GM23248 (cell line): Measurements from ENCODE around the gene INTS3. TPM values are rescaled to one million over a fixed set of nuclear protein-coding genes. Genes with fewer than 3 reads are reported as not detected.
A peak's percentile ranks its signal among the peaks of the same experiment; 100 is the strongest.

Source experiments
- DNase-seq: peaks from one replicate; pipeline ENCODE4 v3.0.0-alpha.2; 2015
- H2AFZ ChIP-seq: fragments of 200-600 bp; sonication (generic); 2 replicates; pipeline ENCODE4 v1.6.1; 2016; ENCODE audit warnings: antibody characterized with exemption
- H3F3A ChIP-seq: fragments of 200-600 bp; sonication (generic); 2 replicates; pipeline ENCODE4 v1.6.1; 2016; ENCODE audit warnings: mild to moderate bottlenecking, antibody characterized with exemption, mixed run types; ENCODE audit not compliant: insufficient read depth
- H3K27ac ChIP-seq: fragments of 200-600 bp; sonication (generic); 2 replicates; pipeline ENCODE4 v1.5.1; 2016; ENCODE audit warnings: mild to moderate bottlenecking
- H3K27me3 ChIP-seq: fragments of 200-600 bp; sonication (generic); replicated peaks from 2 replicates; pipeline ENCODE4 v1.6.1; 2016; ENCODE audit warnings: mild to moderate bottlenecking; ENCODE audit not compliant: insufficient read depth
- H3K36me3 ChIP-seq: fragments of 200-600 bp; sonication (generic); 2 replicates; pipeline ENCODE4 v1.6.1; 2016; ENCODE audit warnings: low read depth, mild to moderate bottlenecking
- H3K4me1 ChIP-seq: fragments of 200-600 bp; sonication (generic); 2 replicates; pipeline ENCODE4 v1.6.1; 2016; ENCODE audit warnings: mild to moderate bottlenecking; ENCODE audit not compliant: insufficient read depth
- H3K4me2 ChIP-seq: fragments of 200-600 bp; sonication (generic); one replicate; pipeline ENCODE4 v1.6.1; 2016; ENCODE audit warnings: mild to moderate bottlenecking; ENCODE audit not compliant: unreplicated experiment
- H3K4me3 ChIP-seq: fragments of 200-600 bp; sonication (generic); 2 replicates; pipeline ENCODE4 v1.5.1; 2016; ENCODE audit warnings: mild to moderate bottlenecking
- H3K79me2 ChIP-seq: fragments of 200-600 bp; sonication (generic); 2 replicates; pipeline ENCODE4 v1.6.1; 2016; ENCODE audit warnings: mild to moderate bottlenecking; ENCODE audit not compliant: insufficient read depth
- H3K9ac ChIP-seq: fragments of 200-600 bp; sonication (generic); 2 replicates; pipeline ENCODE4 v1.6.1; 2016; ENCODE audit warnings: mild to moderate bottlenecking
- H3K9me2 ChIP-seq: fragments of 200-600 bp; sonication (generic); 2 replicates; pipeline ENCODE4 v1.6.1; 2016; ENCODE audit warnings: mixed run types, mild to moderate bottlenecking, moderate library complexity; ENCODE audit not compliant: insufficient read depth
- H3K9me3 ChIP-seq: fragments of 200-600 bp; sonication (generic); one replicate; pipeline ENCODE4 v1.6.1; 2017; ENCODE audit warnings: low read depth
- H4K20me1 ChIP-seq: fragments of 200-600 bp; sonication (generic); 2 replicates; pipeline ENCODE4 v1.6.0; 2016; ENCODE audit not compliant: insufficient read depth
- EZH2 ChIP-seq: fragments of 200-600 bp; sonication (generic); IDR thresholded peaks from 2 replicates; pipeline ENCODE4 v1.6.1; 2018; ENCODE audit warnings: antibody characterized with exemption, mild to moderate bottlenecking; ENCODE audit not compliant: insufficient read depth, poor library complexity, severe bottlenecking
- EZH2phosphoT487 ChIP-seq: fragments of 200-600 bp; sonication (generic); IDR thresholded peaks from 2 replicates; pipeline ENCODE4 v1.6.1; 2018; ENCODE audit warnings: antibody characterized with exemption, moderate library complexity, mild to moderate bottlenecking, low read depth; ENCODE audit not compliant: insufficient read depth
- WGBS, 2 experiments: methylation state at CpG; one replicate each; pipeline ENCODE4 v1.1.6; 2015 to 2017; ENCODE audit warnings: low lambda C conversion rate in 2 of 2, low coverage in 1 of 2; ENCODE audit errors: missing lambda C conversion rate in 2 of 2; 5-methylcytosine and 5-hydroxymethylcytosine counted together
- in situ Hi-C: fragments of 300-500 bp; cut with MboI; formaldehyde crosslinking; loops from 2 replicates; pipeline ENCODE4 v1.15.0; 2020
- polyA plus RNA-seq: library from polyadenylated mRNA; unstranded; fragments of >200 nt; fragmentation: Nextera tagmentation; extraction: Ambion mirVana; gene quantifications from 2 replicates; pipeline ENCODE4 v1.2.1, GENCODE V29; 2016
- total RNA-seq: library from RNA; depleted of rRNA; stranded (reverse); fragments of >200 nt; shearing (Covaris generic); gene quantifications from 2 replicates; pipeline ENCODE4 v1.2.3, GENCODE V29; 2014

The INTS3 gene
- total and polyA plus RNA-seq, 2 experiments from 2014 or later = 19.9 to 40.2 TPM

DNA sequence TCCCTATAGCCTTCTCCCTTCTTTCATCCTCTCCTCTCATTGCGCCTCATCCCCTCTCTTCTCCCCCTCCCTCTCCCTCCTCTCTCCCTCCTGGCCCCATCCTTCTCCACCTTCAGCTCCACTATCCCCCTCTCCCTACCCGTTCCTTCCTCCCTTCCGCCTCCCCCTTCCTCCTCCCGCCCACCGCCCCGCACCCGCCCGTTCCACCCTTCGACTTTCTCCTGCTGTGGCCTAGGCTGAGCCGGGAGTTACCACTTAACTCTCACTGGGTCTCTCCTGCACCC lies 47.8 kb upstream of the INTS3 start:
- TF ChIP-seq EZH2phosphoT487 (no peak), EZH2 (no peak)
- Histone ChIP-seq H3K4me3 (no peak overlapping the region), H2AFZ (no peak overlapping the region), H3K9ac (no peak overlapping the region), H4K20me1 (no peaks in the 10 kb centered on the region), H3K27me3 (peaks cover 7% of the 10 kb centered on the region; the same call in 1 of the 2 replicates), H3K9me3 (no peaks in the 10 kb centered on the region), H3K36me3 (no peaks in the 10 kb centered on the region), H3K27ac (no peak overlapping the region), H3K79me2 (no peaks in the 10 kb centered on the region), H3K9me2 (no peaks in the 10 kb centered on the region), H3K4me1 (no peaks in the 10 kb centered on the region), H3F3A (no peaks in the 10 kb centered on the region), H3K4me2 (no peak overlapping the region)
- 33 to 38% methylated on average over 1 to 10 of the region's 10 CpGs for WGBS, 2 experiments
- DNase-seq = no peak
- in situ Hi-C loops = no loop called here

DNA sequence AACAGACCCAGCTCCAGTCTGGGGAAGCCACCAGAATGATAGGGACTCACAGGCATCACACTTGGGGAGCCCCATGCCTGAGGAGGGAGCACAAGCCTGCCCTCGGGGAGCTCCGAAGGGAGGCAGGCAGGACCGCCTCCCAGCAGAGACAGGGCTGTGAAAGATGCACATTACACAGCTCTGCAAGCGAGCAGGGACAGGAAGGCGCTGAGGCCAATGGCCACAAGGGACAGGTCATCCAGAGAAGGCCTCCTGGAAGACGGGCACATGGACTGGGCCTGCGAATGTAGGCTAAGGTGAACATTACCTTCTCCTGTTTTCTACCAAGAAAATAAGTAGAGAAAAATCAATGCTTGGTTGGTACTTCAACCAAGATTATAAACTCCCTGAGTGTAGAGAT lies 45.1 kb upstream of the INTS3 start:
- in situ Hi-C loops = no loop called here
- Histone ChIP-seq H3K36me3 (no peaks in the 10 kb centered on the region), H3K79me2 (no peaks in the 10 kb centered on the region), H3K4me2 (no peak overlapping the region), H3K27me3 (peaks cover 7% of the 10 kb centered on the region; the same call in 1 of the 2 replicates), H3K4me3 (no peak overlapping the region), H4K20me1 (no peaks in the 10 kb centered on the region), H3K9me3 (no peaks in the 10 kb centered on the region), H3F3A (no peaks in the 10 kb centered on the region), H3K9me2 (no peaks in the 10 kb centered on the region), H2AFZ (no peak overlapping the region), H3K9ac (no peak overlapping the region), H3K4me1 (no peaks in the 10 kb centered on the region), H3K27ac (no peak overlapping the region)
- TF ChIP-seq EZH2phosphoT487 = no peak
- no peak for TF ChIP-seq EZH2
- whole genome bisulfite sequencing, 2 experiments = 76 to 84% methylated on average over 6 to 7 of the region's 7 CpGs
- DNase-seq = no peak

DNA sequence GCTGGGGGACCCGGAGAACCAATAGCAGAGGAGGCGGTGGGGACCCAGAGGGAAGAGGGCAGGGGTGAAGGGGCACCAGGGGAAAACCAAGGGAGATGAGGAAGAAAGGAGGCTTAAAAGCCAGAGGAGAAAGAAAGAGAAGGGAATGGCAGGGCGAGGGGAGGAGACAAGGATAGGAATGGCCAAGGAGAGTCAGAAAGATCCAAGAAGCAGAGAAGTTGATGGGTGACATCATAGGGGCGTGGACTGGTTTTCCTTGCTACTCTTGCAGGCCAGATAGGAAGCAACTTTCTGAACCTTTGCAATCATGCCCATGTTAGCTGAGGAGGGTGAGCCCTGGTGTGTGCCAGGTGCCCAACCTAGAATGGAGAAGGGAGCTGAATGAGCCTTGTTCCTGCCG lies 44.0 kb upstream of the INTS3 start:
- Histone ChIP-seq H3K9me3 (no peaks in the 10 kb centered on the region), H3K79me2 (no peaks in the 10 kb centered on the region), H3K9me2 (no peaks in the 10 kb centered on the region), H3K4me3 (no peak overlapping the region), H3F3A (no peaks in the 10 kb centered on the region), H3K4me1 (no peaks in the 10 kb centered on the region), H3K4me2 (no peak overlapping the region), H3K36me3 (no peaks in the 10 kb centered on the region), H4K20me1 (no peaks in the 10 kb centered on the region), H3K9ac (no peak overlapping the region), H2AFZ (no peak overlapping the region), H3K27me3 (peaks cover 7% of the 10 kb centered on the region; the same call in 1 of the 2 replicates), H3K27ac (no peak overlapping the region)
- 72 to 83% methylated on average over 4 to 5 of the region's 5 CpGs for WGBS, 2 experiments
- TF ChIP-seq EZH2phosphoT487 (no peak), EZH2 (no peak)
- in situ Hi-C loops = no loop called here
- peak; percentile 50 for DNase-seq

DNA sequence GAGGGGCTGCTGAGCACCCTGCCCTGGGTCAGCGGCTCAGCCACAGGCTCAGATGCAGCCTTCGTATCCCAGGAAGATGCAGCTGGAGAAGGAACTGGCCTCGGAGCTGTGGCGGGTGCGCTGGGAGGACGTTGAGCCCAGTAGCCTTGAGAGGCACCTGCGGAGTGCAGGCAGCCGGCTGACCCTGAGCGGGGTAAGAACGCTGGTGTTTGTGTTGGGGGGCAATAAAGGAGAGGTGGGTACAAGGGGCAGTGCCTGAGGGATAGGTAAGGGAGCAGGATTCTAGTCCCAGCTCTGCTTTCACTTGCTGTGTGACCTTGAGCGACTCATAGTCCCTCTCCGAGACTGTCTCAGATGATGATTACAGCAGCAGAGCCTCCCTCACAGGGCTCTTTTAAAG lies 43.0 kb upstream of the INTS3 start:
- Histone ChIP-seq H3K4me1 (no peaks in the 10 kb centered on the region), H3K36me3 (no peaks in the 10 kb centered on the region), H3K9ac (no peak overlapping the region), H3F3A (no peaks in the 10 kb centered on the region), H4K20me1 (no peaks in the 10 kb centered on the region), H3K79me2 (no peaks in the 10 kb centered on the region), H3K27me3 (peaks cover under 1% of the 10 kb centered on the region; the same call in 1 of the 2 replicates), H3K27ac (no peak overlapping the region), H3K4me3 (no peak overlapping the region), H3K4me2 (no peak overlapping the region), H2AFZ (no peak overlapping the region), H3K9me2 (no peaks in the 10 kb centered on the region), H3K9me3 (no peaks in the 10 kb centered on the region)
- WGBS, 2 experiments = 91% methylated on average over 12 of the region's 12 CpGs
- no peak for TF ChIP-seq EZH2
- no peak for TF ChIP-seq EZH2phosphoT487
- no peak for DNase-seq
- in situ Hi-C loops = no loop called here
